GM12892 (cell line): ENCODE data around the gene MYNN.

Experiments used
- POLR2A ChIP-seq: IDR thresholded peaks from 2 replicates; pipeline ENCODE4 v1.6.1; 2011; ENCODE audit warnings: low read depth, low read length, control low read depth
- POLR2AphosphoS5 ChIP-seq: IDR thresholded peaks from 2 replicates; pipeline ENCODE4 v1.6.1; 2011; ENCODE audit warnings: low read depth, low read length, control low read depth
- TAF1 ChIP-seq: IDR thresholded peaks from 2 replicates; pipeline ENCODE4 v1.6.1; 2011; ENCODE audit warnings: low read depth, mild to moderate bottlenecking, control low read depth, low read length, borderline replicate concordance

DNA sequence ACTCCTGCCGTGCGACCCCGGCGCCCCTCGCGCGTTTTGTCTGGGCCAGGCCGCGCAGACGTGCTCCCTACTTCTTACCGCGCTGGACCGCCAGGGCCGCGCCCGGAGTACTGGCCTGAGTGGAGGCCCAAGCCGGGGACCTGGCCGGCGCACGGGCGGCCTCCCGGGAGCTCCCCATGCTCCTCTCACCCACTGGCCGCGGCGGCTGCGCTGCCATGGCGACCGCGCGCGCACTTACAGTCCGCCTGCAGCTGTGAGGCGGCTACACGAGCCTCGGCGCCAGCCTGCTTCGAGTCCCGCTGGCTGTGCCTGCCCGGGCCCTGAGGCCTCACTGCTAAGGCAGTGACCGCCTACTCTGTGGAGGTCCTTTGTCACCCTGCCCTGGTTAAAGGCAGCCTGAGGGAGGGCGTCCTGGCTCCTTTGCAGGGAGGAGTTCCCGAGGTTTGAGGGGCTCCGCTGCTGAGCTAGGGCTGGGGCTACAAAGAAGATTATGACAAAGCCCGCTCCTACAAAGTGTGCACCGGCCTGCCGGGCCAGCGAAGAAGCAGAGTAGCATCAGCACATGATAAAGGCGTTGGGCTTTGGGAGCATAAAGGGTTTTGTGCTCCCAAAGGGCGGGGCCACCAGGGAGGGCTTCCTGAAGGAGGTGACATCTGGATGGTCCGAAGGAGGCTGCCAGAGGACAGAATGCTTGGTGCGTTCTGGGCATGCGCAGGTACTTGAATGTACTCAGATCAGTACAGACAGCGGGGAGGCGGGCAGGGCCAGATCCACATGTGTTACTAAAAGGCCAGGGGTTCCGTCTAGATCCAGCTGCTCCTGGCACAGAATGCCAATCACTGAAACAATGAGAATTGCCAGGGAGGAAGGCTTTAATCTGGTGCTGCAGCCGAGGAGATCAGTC, 39.4 kb downstream of the MYNN start, which contains the start of the genes LRRC34 and LRRIQ4:
- TF ChIP-seq POLR2AphosphoS5, result 0 out of 2 replicates have a peak, but pooled peaks have one; percentile 43
- peak; percentile 36; the same call in 1 of the 2 replicates for TF ChIP-seq POLR2A
- no peak for TF ChIP-seq TAF1
